ENCODE results near the gene RPS29.

The RPS29 gene

DNA sequence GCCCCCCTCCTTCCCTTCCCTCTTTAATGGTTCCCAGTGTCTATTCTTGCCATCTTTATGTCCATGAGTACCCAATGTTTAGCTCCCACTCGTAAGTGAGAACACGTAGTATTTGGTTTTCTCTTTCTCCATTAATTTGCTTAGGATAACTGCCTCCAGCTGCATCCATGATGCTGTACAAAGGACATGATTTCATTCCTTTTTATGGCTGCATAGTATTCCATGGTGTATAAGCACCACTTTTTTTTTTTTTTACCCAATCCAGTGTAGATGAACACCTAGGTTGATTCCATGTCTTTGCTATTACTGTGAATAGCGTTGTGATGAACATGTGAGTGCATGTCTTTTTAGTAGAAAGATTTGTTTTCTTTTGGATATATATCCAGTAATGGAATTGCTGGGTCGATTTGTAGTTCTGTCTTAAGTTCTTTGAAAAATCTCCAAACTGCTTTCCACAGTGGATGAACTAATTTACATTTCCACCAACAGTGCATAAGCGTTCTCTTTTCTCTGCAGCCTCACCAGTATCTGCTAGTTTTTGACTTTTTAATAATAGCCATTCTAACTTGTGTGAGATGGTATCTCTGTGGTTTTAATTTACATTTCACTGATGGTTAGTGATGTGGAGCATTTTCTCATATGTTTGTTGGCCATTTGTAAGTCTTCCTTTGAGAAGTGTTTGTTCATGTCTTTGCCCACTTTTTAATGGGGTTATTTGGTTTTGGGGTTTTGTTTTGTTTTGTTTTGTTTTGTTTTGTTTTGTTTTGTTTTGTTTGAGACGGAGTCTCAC, 26.0 kb downstream of the RPS29 start:
- DNase-seq (ENCODE audit: low read depth) = no peak
- no peak for TF ChIP-seq CTCF (conservative IDR thresholded peaks at IDR 0.05; ENCODE audit: low read length)
- no peak overlapping the region for H3K4me3 ChIP-seq (ENCODE audit: low read length)

DNA sequence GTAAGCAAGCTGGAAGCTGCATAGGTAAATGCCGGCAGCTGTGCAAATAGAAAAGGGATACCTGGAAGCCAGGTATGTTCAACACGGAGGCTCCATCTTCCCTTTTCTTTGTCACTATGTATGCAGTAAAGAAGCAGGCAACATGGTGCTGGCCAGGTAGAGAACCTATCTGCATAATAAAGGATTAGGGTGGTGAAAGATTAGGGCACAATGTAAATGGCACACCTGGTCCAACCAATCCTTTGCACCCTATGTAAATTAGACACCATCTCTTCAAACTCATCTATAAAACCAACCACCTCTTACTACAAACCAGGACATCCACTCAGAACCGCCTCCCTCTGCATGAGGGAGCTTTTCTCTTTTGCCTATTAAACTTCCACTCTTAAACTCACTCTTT, 32.3 kb downstream of the RPS29 start:
- DNase-seq (ENCODE audit: low read depth) = no peak
- no peak for TF ChIP-seq CTCF (conservative IDR thresholded peaks at IDR 0.05; ENCODE audit: low read length)
- no peak overlapping the region for H3K4me3 ChIP-seq (ENCODE audit: low read length)

- TF ChIP-seq CTCF (conservative IDR thresholded peaks at IDR 0.05; ENCODE audit: low read length) = no peak
- H3K4me3 ChIP-seq (ENCODE audit: low read length) = no peak overlapping the region
- DNase-seq (ENCODE audit: low read depth) = no peak
These were observed 33.1 kb downstream of the RPS29 start for GRCh38 chr14:49553106-49553505.

DNA sequence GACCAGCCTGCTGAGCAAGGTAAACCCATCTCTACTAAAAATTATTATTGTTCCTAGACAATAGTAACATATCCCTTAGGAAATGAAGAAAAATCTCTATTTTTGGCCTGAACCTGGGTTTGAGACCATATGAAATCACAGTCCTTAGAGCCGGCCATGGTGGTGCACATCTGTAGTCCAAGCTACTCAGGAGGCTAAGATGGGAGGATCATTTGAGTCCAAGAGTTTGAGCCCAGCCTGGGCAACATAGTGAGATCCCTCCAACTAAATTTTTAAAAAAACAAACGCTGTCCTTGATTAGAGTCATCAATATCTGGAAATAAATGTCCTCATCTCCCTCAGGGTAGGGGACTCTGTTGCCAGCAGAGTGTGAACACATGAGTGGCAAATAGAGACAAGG, 34.6 kb downstream of the RPS29 start:
- no peak for TF ChIP-seq CTCF (conservative IDR thresholded peaks at IDR 0.05; ENCODE audit: low read length)
- DNase-seq (ENCODE audit: low read depth) = no peak
- H3K4me3 ChIP-seq (ENCODE audit: low read length) = no peak overlapping the region

DNA sequence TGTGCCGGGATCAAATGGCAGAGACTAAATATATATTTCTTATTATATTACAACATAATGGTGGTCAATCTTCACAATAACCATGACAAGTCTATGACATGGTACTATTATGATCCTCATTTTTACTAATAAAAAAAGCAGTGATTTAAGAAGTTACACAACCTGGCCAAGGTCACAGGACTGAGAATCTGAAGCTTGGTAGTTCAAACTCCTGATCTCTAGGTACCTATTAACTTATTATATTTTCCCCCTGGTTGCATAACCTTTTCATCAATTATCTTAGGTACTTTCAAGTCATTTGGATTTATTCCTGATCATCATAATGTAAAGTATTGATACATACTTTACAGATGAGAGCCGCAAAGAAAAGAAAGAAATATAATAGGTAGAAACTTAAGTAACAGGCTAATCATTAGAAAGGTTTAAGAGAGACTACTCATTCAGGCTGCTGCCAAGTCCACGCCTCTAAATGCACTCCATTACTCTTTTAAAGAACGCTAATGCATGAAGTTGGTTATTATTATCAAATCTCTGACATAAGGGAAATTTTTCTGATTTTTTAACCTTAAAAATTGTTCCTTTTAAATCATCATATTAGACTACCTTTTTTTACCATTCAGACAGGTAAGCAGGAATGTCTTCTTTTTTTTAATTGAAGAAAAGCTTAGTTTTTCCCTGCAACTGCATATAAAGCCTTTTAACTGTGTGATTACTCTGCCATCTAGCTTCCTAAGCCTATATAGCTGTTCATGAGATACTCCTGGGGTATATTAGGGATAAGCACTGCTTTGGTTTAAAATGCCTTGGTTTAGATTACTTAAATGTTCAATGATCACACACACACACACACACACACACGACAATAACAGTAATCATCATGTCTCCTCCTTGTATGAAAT, 35.6 kb downstream of the RPS29 start:
- H3K4me3 ChIP-seq (ENCODE audit: low read length) = no peak overlapping the region
- peak; percentile 33 for TF ChIP-seq CTCF (conservative IDR thresholded peaks at IDR 0.05; ENCODE audit: low read length)
- DNase-seq (ENCODE audit: low read depth) = no peak

- TF ChIP-seq CTCF (conservative IDR thresholded peaks at IDR 0.05; ENCODE audit: low read length) = no peak
- peak; percentile 34 for DNase-seq (ENCODE audit: low read depth)
- H3K4me3 ChIP-seq (ENCODE audit: low read length) = no peak overlapping the region
These were observed 36.3 kb downstream of the RPS29 start for GRCh38 chr14:49549881-49550280.

Data from AG10803 (cell line).